Left ventricle myocardium inferior (tissue), 1 donor: Measurements from ENCODE around the gene ZFP91. TPM values are rescaled to one million over a fixed set of nuclear protein-coding genes. Genes with fewer than 3 reads are reported as not detected.

Experiments
- DNase-seq: peaks from one replicate; pipeline ENCODE4 v3.0.0-alpha.2; 2020
- H3K27ac ChIP-seq: fragments of 200-600 bp; replicated peaks from 2 replicates; pipeline ENCODE4 v1.8.0; 2021
- H3K27me3 ChIP-seq: fragments of 200-600 bp; 2 replicates; pipeline ENCODE4 v1.8.0; 2021; ENCODE audit warnings: low read depth
- H3K36me3 ChIP-seq: fragments of 200-600 bp; 2 replicates; pipeline ENCODE4 v1.8.0; 2021
- H3K4me1 ChIP-seq: fragments of 200-600 bp; 2 replicates; pipeline ENCODE4 v1.8.0; 2021
- H3K4me3 ChIP-seq: fragments of 200-600 bp; 2 replicates; pipeline ENCODE4 v1.8.0; 2021; ENCODE audit warnings: mild to moderate bottlenecking, moderate library complexity
- H3K9me3 ChIP-seq: fragments of 200-600 bp; replicated peaks from 2 replicates; pipeline ENCODE4 v1.8.0; 2021
- intact Hi-C: fragments of 100-400 bp; cut with micrococcal nuclease; formaldehyde crosslinking; loops from one replicate; pipeline ENCODE4 v1.11.0; 2022
- total RNA-seq: library from RNA; stranded (reverse); fragmentation: NEBNext Ultra II Directional; extraction: Animal tissue kit (Norgen Biotek cat#: 25700); gene quantifications from one replicate; pipeline ENCODE4 v1.2.1, GENCODE V29; 2021
- TF ChIP-seq, protein P1 (sequence below): fragments of 200-600 bp; IDR thresholded peaks from 2 replicates; pipeline ENCODE4 v1.8.0; 2021; ENCODE audit warnings: antibody characterized with exemption, mild to moderate bottlenecking, borderline replicate concordance
- donor health status: DM: no; HTN: yes; CAD: no; lungs with severe emphysema.

The ZFP91 gene
- total RNA-seq, 1 donor from 2014 or later: 60.5 TPM

DNA sequence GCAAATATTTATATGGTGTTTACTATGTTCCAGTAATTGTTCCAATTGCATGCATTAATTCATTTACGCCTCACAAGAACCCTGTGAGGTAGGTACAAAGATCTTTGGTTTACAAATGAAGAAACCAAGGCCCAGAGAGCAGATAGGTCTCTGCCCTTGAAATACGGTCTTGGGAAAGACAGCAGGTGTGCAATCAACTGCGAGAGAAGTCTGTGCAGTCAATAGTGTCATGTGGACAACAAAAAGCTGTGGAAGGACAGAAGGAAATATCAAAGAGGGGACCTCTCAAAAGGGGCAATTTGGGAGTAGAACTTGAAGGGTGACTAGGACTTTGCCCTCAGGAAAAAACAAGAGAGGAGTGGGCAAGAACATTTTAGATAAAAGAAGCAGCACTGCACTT, 52.5 kb downstream of the ZFP91 start:
- H3K36me3 ChIP-seq: no peaks in the 10 kb centered on the region
- no peak for DNase-seq
- TF ChIP-seq, protein P1, sequence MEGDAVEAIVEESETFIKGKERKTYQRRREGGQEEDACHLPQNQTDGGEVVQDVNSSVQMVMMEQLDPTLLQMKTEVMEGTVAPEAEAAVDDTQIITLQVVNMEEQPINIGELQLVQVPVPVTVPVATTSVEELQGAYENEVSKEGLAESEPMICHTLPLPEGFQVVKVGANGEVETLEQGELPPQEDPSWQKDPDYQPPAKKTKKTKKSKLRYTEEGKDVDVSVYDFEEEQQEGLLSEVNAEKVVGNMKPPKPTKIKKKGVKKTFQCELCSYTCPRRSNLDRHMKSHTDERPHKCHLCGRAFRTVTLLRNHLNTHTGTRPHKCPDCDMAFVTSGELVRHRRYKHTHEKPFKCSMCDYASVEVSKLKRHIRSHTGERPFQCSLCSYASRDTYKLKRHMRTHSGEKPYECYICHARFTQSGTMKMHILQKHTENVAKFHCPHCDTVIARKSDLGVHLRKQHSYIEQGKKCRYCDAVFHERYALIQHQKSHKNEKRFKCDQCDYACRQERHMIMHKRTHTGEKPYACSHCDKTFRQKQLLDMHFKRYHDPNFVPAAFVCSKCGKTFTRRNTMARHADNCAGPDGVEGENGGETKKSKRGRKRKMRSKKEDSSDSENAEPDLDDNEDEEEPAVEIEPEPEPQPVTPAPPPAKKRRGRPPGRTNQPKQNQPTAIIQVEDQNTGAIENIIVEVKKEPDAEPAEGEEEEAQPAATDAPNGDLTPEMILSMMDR: no peak
- peaks cover 20% of the 10 kb centered on the region for H3K4me1 ChIP-seq
- H3K27me3 ChIP-seq: no peaks in the 10 kb centered on the region
- no peak overlapping the region for H3K27ac ChIP-seq
- no peaks in the 10 kb centered on the region for H3K9me3 ChIP-seq
- intact Hi-C loops: no loop called here
- no peak overlapping the region for H3K4me3 ChIP-seq

DNA sequence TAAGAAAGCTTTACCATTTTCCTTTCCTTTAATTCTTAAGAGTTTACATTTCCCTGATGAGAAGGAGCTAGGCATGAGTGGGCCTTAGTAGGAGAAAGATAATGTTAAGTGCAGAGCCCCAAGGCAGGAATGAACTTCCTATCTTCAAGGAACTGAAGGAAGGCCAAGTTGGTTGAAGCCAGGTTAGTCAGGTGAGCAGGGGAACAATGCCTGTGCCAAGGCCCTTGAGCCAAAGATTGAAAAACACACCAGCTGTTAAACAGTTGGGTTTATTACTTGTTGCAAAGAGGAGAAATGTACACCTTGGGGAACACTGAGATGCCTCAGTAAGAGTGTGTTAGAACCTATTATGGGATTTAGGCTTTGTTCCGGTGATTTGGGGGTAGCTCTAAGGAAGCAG, 53.6 kb downstream of the ZFP91 start:
- peaks cover 14% of the 10 kb centered on the region for H3K4me1 ChIP-seq
- H3K27me3 ChIP-seq: no peaks in the 10 kb centered on the region
- no peaks in the 10 kb centered on the region for H3K9me3 ChIP-seq
- H3K27ac ChIP-seq: no peak overlapping the region
- TF ChIP-seq, protein P1: no peak
- no peaks in the 10 kb centered on the region for H3K36me3 ChIP-seq
- no peak for DNase-seq
- H3K4me3 ChIP-seq: no peak overlapping the region
- intact Hi-C loops: no loop called here

DNA sequence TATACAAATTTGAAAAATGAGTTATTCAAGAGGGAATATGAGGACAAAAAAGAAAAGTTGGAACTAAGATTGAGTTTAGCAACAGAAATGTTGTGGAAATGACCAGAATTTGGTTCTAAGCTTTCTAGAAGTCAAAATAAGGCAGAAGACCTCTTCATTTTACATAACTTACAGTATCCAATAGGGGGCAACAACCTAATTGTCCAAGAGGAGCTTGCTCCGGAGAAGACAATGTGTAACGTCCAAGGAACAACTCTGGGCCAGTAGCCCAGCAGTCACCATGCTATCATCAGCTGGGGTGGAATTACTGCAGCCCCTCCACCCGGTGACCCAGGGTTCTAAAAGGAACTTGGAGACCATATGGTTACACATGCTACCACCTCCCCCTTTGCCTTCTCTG, 57.7 kb downstream of the ZFP91 start:
- Histone ChIP-seq H3K9me3 (no peaks in the 10 kb centered on the region), H3K36me3 (no peaks in the 10 kb centered on the region), H3K27me3 (no peaks in the 10 kb centered on the region), H3K4me1 (peaks cover 21% of the 10 kb centered on the region), H3K27ac (no peak overlapping the region), H3K4me3 (no peak overlapping the region)
- intact Hi-C loops: no loop called here
- no peak for DNase-seq
- TF ChIP-seq, protein P1: no peak

DNA sequence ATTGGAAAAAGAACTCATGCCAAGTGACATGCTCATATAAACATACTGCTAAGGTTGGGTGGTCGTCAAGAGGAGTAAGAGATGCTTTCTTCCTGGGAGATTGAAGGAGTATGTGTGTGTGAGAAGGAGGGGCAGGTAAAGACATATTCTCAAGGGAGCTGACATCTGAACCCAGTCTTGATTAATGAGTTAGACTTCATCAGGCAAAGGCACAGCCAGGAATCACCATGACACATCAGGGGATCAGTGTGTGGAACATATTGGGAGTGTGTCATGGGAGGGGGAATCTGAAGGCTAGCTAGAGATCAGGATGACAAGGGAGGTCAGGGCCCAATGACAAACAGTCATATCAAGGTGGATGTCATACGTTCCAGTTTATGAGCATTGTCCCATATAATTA, 58.5 kb downstream of the ZFP91 start:
- intact Hi-C loops: no loop called here
- TF ChIP-seq, protein P1: no peak
- peaks cover 26% of the 10 kb centered on the region for H3K4me1 ChIP-seq
- DNase-seq: no peak
- H3K27me3 ChIP-seq: no peaks in the 10 kb centered on the region
- no peak overlapping the region for H3K27ac ChIP-seq
- no peaks in the 10 kb centered on the region for H3K9me3 ChIP-seq
- no peak overlapping the region for H3K4me3 ChIP-seq
- no peaks in the 10 kb centered on the region for H3K36me3 ChIP-seq

DNA sequence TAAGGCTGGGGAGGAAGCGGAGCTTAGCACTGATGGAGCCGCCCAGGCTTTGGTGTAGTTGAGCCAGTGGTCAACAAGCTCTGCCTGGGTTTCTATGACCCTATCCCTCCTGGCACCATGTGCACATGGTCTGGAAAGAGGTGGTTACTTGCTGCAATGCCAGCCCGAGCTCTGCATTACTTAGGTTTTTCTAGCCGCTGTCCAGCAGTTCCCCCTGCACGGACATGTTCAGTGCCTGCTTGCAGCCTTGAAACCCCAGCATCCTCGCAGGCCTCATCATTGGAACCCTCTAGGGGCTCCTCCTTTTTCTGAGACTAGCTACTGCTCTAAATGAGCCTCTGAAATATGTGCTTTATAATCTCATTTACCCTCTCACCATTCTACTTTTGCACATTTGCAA, 60.2 kb downstream of the ZFP91 start:
- intact Hi-C loops: no loop called here
- Histone ChIP-seq H3K9me3 (no peaks in the 10 kb centered on the region), H3K4me3 (no peak overlapping the region), H3K27me3 (no peaks in the 10 kb centered on the region), H3K36me3 (no peaks in the 10 kb centered on the region), H3K4me1 (peaks cover 30% of the 10 kb centered on the region), H3K27ac (no peak overlapping the region)
- DNase-seq: no peak
- TF ChIP-seq, protein P1: no peak

DNA sequence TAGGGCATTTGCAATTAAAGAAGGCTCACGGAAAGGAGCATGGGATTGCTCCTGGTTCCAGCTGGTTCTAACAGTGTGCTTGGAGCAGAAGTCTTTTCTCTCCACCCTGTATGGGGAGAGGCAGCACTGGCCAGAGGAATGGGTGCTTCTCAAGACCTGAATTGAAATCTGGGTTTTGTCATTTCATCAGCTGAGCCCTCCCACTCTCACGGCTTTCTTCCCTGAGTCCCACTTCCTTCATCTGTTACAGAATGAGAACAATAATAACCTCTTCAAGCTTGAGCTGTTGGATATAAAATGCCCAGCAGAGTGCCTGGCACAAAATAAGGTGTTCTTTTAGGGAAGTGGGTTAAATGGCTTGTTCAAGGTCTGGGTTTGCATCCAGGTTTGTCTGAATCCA, 60.8 kb downstream of the ZFP91 start:
- TF ChIP-seq, protein P1: no peak
- H3K4me1 ChIP-seq: peaks cover 30% of the 10 kb centered on the region
- H3K36me3 ChIP-seq: no peaks in the 10 kb centered on the region
- H3K4me3 ChIP-seq: no peak overlapping the region
- H3K27me3 ChIP-seq: no peaks in the 10 kb centered on the region
- no peak for DNase-seq
- H3K27ac ChIP-seq: no peak overlapping the region
- intact Hi-C loops: no loop called here
- H3K9me3 ChIP-seq: no peaks in the 10 kb centered on the region
